C4-2B (cell line): Measurements from ENCODE around the gene USE1.

ENCODE experiments used
- ZFX ChIP-seq: fragments of 450-650 bp; IDR thresholded peaks from 2 replicates; pipeline ENCODE4 v1.6.1; 2017
- TF ChIP-seq, protein P1 (sequence below): fragments of 450-650 bp; conservative IDR thresholded peaks from 2 replicates; pipeline ENCODE4 v1.5.1; 2017; ENCODE audit warnings: mild to moderate bottlenecking

DNA sequence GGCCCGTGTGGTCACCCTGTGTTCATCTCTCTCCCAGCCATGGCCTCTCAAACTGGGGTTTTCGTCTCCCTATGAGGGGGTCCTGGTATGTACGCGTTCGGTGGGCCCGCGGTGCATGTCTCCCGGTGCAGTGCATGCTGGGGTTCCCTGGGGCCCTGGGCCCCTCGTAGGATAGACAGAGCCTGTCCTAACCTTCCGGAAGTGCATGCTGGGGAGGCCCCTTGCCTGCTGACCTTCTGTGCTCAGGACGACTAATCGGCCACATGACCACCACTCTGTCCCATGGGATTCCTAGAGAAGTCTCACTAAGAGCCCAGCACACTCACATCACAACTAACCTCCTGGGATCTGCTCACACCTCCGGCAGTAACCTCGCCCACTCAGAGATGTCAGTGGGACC is 4.9 kb upstream of the USE1 start:
- TF ChIP-seq, protein P1, sequence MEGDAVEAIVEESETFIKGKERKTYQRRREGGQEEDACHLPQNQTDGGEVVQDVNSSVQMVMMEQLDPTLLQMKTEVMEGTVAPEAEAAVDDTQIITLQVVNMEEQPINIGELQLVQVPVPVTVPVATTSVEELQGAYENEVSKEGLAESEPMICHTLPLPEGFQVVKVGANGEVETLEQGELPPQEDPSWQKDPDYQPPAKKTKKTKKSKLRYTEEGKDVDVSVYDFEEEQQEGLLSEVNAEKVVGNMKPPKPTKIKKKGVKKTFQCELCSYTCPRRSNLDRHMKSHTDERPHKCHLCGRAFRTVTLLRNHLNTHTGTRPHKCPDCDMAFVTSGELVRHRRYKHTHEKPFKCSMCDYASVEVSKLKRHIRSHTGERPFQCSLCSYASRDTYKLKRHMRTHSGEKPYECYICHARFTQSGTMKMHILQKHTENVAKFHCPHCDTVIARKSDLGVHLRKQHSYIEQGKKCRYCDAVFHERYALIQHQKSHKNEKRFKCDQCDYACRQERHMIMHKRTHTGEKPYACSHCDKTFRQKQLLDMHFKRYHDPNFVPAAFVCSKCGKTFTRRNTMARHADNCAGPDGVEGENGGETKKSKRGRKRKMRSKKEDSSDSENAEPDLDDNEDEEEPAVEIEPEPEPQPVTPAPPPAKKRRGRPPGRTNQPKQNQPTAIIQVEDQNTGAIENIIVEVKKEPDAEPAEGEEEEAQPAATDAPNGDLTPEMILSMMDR: no peak
- TF ChIP-seq ZFX: no peak
